ENCODE measurements around the gene NUDT15.
A peak's percentile ranks its signal among the peaks of the same experiment; 100 is the strongest.
"Not testable (repeated sequence)": the region's sequence is repeated elsewhere in the genome, so short reads cannot be mapped to it uniquely, and the experiment has no call there.

Gene NUDT15

DNA sequence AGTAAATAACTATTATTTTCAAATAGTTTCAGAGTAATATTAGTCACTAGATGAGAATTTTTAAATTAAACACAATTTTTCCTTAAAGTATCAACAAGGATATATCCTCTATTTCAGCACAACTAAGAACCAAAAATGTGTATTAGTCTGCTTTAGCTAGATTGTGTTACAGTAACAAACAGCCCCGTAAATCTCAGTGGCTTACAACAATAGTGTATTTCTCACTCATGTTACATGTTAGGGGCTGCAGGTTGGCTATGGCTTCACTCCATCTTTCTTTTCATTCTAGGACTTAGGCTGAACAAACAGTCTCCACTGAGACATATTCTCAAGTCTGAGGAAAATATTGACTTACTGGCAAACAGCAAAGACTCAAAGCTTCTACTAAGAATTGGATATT, 24.9 kb upstream of the NUDT15 start:
- Mint-ChIP-seq H3K27me3 (ENCODE audit: low read depth) (no peaks in the 10 kb centered on the region), H3K4me3 (no peak overlapping the region), H3K36me3 (ENCODE audit: low read depth) (peaks cover 5% of the 10 kb centered on the region), H3K9me3 (no peaks in the 10 kb centered on the region), H3K27ac (no peak overlapping the region), H3K4me1 (ENCODE audit: low read depth) (peaks cover 1% of the 10 kb centered on the region)
- no peak for DNase-seq (ENCODE audit: low spot score)

DNA sequence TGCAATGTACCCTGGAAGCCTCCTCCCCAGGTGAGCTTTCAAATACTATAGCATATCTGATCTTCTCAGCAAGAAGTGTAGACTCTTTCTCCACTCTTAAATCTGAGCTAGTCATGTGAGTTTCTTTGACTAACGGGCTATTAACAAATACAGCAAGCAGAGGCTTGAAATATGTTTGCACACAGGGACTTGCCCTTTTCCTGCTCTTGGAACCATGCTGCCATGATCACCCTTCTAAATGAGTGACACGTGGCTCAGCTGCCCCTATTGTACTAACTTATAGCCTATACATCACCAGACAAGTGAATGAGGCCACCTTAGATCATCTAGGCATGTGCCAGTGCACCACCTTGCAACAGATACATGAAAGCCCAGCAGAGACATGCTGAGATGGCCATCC, 23.2 kb upstream of the NUDT15 start:
- no peak for DNase-seq (ENCODE audit: low spot score)
- H3K27me3 Mint-ChIP-seq (ENCODE audit: low read depth): no peaks in the 10 kb centered on the region
- H3K27ac Mint-ChIP-seq: no peak overlapping the region
- H3K9me3 Mint-ChIP-seq: peaks cover 3% of the 10 kb centered on the region
- H3K36me3 Mint-ChIP-seq (ENCODE audit: low read depth): peaks cover 5% of the 10 kb centered on the region
- H3K4me3 Mint-ChIP-seq: no peak overlapping the region
- H3K4me1 Mint-ChIP-seq (ENCODE audit: low read depth): peaks cover 1% of the 10 kb centered on the region

DNA sequence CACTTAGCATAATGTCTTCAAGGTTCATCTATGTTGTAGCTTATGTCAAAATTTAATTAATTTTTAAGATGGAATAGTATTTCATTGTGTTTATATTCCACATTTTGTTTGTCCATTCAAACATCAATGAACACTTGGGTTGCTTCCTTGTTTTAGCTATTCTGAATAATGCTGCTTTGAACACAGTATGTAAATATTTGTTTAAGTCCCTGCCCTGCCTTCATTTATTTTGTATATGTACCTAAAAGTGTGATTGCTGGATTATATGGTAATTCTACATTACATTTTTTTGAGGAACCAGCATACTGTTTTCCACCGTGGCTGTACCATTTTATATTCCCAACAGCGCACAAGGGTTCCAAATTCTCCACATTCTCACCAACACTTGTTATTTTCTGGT, 18.9 kb upstream of the NUDT15 start:
- no peak for DNase-seq (ENCODE audit: low spot score)
- Mint-ChIP-seq H3K27ac (no peak overlapping the region), H3K4me3 (no peak overlapping the region), H3K36me3 (ENCODE audit: low read depth) (peaks cover 2% of the 10 kb centered on the region), H3K27me3 (ENCODE audit: low read depth) (no peaks in the 10 kb centered on the region), H3K9me3 (peaks cover 11% of the 10 kb centered on the region), H3K4me1 (ENCODE audit: low read depth) (no peaks in the 10 kb centered on the region)

DNA sequence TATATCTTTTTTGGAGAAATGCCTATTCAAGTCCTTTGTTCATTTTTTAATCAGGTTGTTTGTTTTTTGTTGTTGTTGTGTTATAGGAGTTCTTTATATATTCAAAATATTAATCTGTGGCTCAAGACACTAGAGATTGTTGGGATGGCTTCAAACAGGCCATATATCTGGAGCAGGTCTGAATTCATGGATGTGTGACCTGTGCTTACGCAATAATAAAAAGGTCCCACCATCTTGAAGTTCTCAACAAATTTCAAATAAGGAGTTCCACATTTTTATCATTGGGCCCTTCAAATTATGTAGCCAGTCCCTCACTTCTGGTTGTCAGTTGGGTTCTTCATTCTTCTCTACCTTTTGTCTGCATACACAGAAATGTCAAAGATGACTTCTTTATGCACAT, 17.7 kb upstream of the NUDT15 start:
- Mint-ChIP-seq H3K27ac (no peak overlapping the region), H3K36me3 (ENCODE audit: low read depth) (peaks cover 2% of the 10 kb centered on the region), H3K4me3 (no peak overlapping the region), H3K9me3 (peaks cover 16% of the 10 kb centered on the region), H3K27me3 (ENCODE audit: low read depth) (no peaks in the 10 kb centered on the region), H3K4me1 (ENCODE audit: low read depth) (no peaks in the 10 kb centered on the region)
- no peak for DNase-seq (ENCODE audit: low spot score)

DNA sequence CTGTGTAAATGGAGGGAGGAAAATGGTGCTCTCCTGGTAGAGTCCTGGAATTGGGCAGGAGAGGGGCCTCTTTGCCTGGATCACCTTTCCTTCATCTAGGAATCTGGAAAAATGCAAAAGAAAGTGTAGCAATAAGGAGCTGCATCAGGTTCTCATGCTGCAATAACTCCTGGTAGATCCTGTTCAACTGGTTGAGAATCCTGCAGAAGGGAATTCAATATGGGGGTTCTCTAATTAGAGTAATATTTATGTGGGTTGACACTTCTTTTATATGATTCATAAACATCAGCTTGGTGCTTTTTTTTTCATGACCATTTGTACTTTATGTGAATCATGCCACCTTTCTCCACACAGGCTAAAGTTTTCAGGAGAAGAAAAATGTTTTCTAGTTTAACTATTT, 9.5 kb upstream of the NUDT15 start:
- H3K4me1 Mint-ChIP-seq (ENCODE audit: low read depth): no peaks in the 10 kb centered on the region
- H3K9me3 Mint-ChIP-seq: peaks cover 44% of the 10 kb centered on the region
- H3K4me3 Mint-ChIP-seq: no peak overlapping the region
- H3K27ac Mint-ChIP-seq: no peak overlapping the region
- H3K36me3 Mint-ChIP-seq (ENCODE audit: low read depth): peaks cover 41% of the 10 kb centered on the region
- DNase-seq (ENCODE audit: low spot score): no peak
- no peaks in the 10 kb centered on the region for H3K27me3 Mint-ChIP-seq (ENCODE audit: low read depth)

DNA sequence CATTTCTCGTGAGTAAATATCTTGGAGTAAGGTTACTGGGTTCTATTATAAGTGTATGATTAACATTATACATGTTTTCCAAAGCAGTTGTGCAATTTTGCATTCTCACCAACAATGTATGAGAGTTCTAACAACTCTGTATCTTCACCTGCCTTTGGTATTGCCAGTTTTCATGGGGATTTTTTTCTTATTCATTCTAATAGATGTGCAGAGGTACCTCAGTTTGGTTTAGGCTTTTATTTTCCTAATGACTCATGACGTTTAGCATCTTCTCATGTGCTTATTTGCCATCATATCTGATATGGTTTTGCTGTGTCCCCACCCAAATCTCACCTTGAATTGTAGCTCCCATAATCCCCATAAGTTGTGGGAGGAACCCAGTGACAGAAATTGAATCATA, 7.7 kb upstream of the NUDT15 start:
- no peak for DNase-seq (ENCODE audit: low spot score)
- Mint-ChIP-seq H3K9me3 (peaks cover 33% of the 10 kb centered on the region), H3K27me3 (ENCODE audit: low read depth) (no peaks in the 10 kb centered on the region), H3K4me3 (no peak overlapping the region), H3K27ac (no peak overlapping the region), H3K36me3 (ENCODE audit: low read depth) (peaks cover 52% of the 10 kb centered on the region), H3K4me1 (ENCODE audit: low read depth) (peaks cover 2% of the 10 kb centered on the region)

DNA sequence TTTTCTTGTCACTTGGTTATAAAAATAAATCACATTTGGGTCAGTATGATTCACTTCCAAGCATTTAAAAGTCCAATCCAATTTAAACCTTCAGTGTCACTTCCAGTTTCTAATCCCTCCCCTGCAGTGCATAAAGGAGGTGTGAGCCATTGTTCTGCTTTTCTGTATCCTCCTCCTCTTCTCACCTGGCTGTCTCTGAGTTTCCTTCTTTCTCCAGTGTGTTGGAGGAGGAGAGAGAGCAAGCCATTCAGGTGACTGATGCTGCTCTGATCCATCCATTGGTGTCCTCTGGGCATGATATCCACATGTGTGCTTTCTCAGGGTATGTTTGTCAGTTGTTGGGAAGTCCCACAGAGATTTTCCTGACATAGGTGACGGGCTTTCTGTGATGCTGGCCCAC, 1.2 kb downstream of the NUDT15 start:
- H3K9me3 Mint-ChIP-seq: no peaks in the 10 kb centered on the region
- peaks cover 52% of the 10 kb centered on the region for H3K36me3 Mint-ChIP-seq (ENCODE audit: low read depth)
- no peaks in the 10 kb centered on the region for H3K27me3 Mint-ChIP-seq (ENCODE audit: low read depth)
- H3K4me3 Mint-ChIP-seq: peak overlapping the region; percentile 97
- H3K27ac Mint-ChIP-seq: peak overlapping the region; percentile 78
- DNase-seq (ENCODE audit: low spot score): no peak
- peaks cover 39% of the 10 kb centered on the region for H3K4me1 Mint-ChIP-seq (ENCODE audit: low read depth)

DNA sequence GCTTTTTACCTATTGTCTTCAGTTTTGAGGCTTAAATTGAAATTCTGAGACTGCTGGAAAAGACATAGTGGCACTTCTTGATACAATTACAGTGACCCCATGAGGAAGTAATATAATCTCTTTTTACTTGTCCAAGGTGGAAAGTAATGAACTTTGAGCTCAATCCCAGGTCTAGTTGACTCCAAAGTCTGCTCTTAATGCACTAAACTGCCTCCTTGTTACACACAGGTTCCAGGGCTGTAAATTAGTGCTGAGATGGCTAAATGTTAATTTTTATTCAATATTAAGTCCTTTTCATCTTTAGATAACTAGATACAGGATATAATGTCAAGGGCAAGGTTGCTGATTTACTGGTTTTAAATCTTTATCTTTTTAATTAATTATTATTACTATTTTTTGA, 2.5 kb downstream of the NUDT15 start:
- Mint-ChIP-seq H3K36me3 (ENCODE audit: low read depth) (peaks cover 45% of the 10 kb centered on the region), H3K27ac (peak overlapping the region; percentile 45), H3K4me1 (ENCODE audit: low read depth) (peaks cover 48% of the 10 kb centered on the region), H3K4me3 (peak overlapping the region; percentile 29), H3K9me3 (no peaks in the 10 kb centered on the region), H3K27me3 (ENCODE audit: low read depth) (no peaks in the 10 kb centered on the region)
- no peak for DNase-seq (ENCODE audit: low spot score)

DNA sequence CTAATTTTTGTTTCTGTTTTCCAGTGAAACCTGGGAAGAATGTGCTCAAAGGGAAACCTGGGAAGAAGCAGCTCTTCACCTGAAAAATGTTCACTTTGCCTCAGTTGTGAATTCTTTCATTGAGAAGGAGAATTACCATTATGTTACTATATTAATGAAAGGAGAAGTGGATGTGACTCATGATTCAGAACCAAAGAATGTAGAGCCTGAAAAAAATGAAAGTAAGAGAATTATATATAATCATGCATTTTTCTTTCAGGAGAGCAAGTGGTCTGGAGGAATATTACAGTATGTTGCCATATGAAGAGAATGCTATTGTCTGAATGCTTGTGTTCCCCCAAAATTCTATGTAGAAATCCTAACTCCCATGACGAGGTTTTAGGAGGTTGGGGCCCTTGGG, 3.4 kb downstream of the NUDT15 start:
- H3K27me3 Mint-ChIP-seq (ENCODE audit: low read depth): no peaks in the 10 kb centered on the region
- H3K4me3 Mint-ChIP-seq: no peak overlapping the region
- H3K9me3 Mint-ChIP-seq: no peaks in the 10 kb centered on the region
- H3K27ac Mint-ChIP-seq: no peak overlapping the region
- peaks cover 47% of the 10 kb centered on the region for H3K36me3 Mint-ChIP-seq (ENCODE audit: low read depth)
- peaks cover 48% of the 10 kb centered on the region for H3K4me1 Mint-ChIP-seq (ENCODE audit: low read depth)
- no peak for DNase-seq (ENCODE audit: low spot score)

DNA sequence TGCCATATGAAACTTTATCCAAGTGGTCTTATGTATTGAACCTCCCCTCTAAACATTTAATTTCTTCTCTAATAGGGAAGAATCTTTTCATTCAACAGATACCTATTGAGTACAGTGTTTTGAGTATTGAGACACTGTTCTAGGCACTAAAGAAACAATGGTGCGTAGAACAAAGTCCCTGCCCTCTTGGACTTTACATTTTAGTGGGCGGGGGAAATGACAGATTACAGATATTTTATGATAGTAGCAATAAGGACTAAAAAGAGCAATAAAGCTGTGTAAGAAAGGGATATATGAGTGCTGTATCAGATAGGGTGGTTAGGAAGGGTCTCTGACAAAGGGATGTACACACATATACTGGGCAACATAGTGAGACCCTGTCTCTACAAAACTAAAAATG, 5.4 kb downstream of the NUDT15 start:
- H3K36me3 Mint-ChIP-seq (ENCODE audit: low read depth): peaks cover 47% of the 10 kb centered on the region
- H3K27ac Mint-ChIP-seq: peak overlapping the region; percentile 60
- no peak for DNase-seq (ENCODE audit: low spot score)
- H3K9me3 Mint-ChIP-seq: no peaks in the 10 kb centered on the region
- H3K4me3 Mint-ChIP-seq: no peak overlapping the region
- peaks cover 38% of the 10 kb centered on the region for H3K4me1 Mint-ChIP-seq (ENCODE audit: low read depth)
- H3K27me3 Mint-ChIP-seq (ENCODE audit: low read depth): no peaks in the 10 kb centered on the region

DNA sequence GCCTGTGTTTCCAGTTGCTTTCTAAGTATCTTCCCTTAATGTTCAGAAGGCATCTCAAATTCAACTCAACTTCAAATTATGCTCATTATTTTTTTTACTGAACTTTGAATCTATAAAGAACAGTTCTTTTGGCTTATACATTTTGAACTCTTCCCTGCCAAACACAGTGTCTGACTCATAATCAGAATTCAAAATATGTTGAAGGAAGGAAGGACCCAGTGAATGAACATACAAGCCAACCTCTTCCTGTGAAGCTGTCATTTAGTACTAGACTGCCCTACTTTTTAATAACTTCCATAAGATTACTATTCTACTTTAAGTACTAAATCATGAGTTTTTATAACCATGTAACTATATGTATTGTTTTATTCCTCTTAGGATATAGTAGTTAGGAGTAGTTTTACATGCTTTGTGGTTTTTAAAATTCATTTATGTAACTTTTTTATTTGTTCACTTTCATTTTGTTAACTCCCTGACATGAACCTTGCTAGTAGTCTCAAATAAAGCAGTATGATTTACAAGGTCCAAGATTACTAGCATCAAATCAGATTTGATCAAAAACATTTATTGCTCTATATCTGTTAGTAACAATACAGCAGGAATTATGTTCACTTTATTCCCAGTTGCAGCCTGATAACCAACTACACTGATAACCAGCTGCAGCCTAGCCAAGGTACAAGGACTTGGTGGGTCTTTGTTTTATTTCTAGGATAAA, 6.4 kb downstream of the NUDT15 start:
- peaks cover 48% of the 10 kb centered on the region for H3K36me3 Mint-ChIP-seq (ENCODE audit: low read depth)
- H3K27me3 Mint-ChIP-seq (ENCODE audit: low read depth): no peaks in the 10 kb centered on the region
- DNase-seq (ENCODE audit: low spot score): no peak
- peak overlapping the region; percentile 79 for H3K27ac Mint-ChIP-seq
- H3K4me1 Mint-ChIP-seq (ENCODE audit: low read depth): peaks cover 32% of the 10 kb centered on the region
- H3K9me3 Mint-ChIP-seq: no peaks in the 10 kb centered on the region
- peak overlapping the region; percentile 73 for H3K4me3 Mint-ChIP-seq

DNA sequence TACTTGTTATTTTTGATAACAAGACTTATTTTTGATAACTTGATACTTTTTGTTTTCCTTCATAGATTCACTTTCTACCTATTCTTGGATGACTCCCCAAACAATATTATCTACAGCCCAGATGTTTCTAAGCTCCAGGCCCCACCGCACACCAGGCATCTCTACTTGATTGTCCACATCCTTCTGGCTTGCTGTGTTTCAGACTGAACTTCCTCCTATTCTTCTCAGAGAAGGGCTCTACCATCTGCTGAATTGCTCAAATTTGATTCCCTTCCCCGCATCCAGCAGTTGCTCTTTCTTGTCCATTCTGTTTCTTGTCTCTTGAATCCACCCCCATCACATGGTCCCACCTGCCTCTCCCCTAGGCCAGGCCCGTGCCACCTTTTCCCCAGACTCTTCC, 13.0 kb downstream of the NUDT15 start:
- no peak for DNase-seq (ENCODE audit: low spot score)
- Mint-ChIP-seq H3K27me3 (ENCODE audit: low read depth) (no peaks in the 10 kb centered on the region), H3K36me3 (ENCODE audit: low read depth) (peaks cover 37% of the 10 kb centered on the region), H3K4me1 (ENCODE audit: low read depth) (no peaks in the 10 kb centered on the region), H3K27ac (peak overlapping the region; percentile 4), H3K9me3 (no peaks in the 10 kb centered on the region), H3K4me3 (no peak overlapping the region)

DNA sequence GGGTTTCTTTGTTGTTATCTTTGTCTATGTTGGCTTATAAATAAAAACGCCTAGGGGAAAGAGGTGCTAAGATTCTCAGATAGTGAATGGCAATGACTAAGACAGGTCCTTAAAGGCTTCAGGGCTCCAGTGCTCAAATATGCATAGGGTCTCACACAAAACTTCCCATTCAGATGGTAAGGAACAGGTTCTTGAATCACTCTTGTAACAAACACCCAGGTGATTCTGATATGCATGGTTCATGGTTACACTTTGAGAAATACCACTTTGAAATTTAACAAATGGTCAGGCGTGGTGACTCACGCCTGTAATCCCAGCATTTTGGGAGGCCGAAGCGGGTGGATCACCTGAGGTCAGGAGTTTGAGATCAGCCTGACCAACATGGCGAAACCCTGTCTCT, 17.1 kb downstream of the NUDT15 start:
- no peak overlapping the region for H3K4me3 Mint-ChIP-seq
- no peaks in the 10 kb centered on the region for H3K9me3 Mint-ChIP-seq
- no peak for DNase-seq (ENCODE audit: low spot score)
- no peak overlapping the region for H3K27ac Mint-ChIP-seq
- peaks cover 19% of the 10 kb centered on the region for H3K36me3 Mint-ChIP-seq (ENCODE audit: low read depth)
- H3K4me1 Mint-ChIP-seq (ENCODE audit: low read depth): no peaks in the 10 kb centered on the region
- no peaks in the 10 kb centered on the region for H3K27me3 Mint-ChIP-seq (ENCODE audit: low read depth)

DNA sequence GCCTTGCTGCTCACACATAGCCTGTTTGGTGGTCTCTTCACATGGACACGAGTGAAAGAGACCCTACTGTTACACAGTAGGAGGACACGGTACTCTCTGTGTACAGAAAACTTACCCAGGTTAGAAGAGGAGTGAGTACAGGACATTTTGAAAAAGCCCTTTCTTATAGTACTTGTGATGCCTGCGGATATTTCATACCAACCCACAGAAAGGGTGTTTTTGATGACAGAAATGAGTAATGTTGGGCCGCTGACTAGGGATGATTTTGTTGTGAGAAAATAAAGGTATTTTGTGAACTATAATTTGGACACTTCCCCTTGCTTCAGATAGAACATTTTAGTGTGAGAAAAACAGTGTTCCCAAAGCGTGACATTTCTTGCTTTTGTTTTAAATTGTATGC, 18.2 kb downstream of the NUDT15 start:
- no peak for DNase-seq (ENCODE audit: low spot score)
- no peak overlapping the region for H3K4me3 Mint-ChIP-seq
- H3K36me3 Mint-ChIP-seq (ENCODE audit: low read depth): peaks cover 19% of the 10 kb centered on the region
- no peaks in the 10 kb centered on the region for H3K27me3 Mint-ChIP-seq (ENCODE audit: low read depth)
- no peaks in the 10 kb centered on the region for H3K4me1 Mint-ChIP-seq (ENCODE audit: low read depth)
- no peaks in the 10 kb centered on the region for H3K9me3 Mint-ChIP-seq
- no peak overlapping the region for H3K27ac Mint-ChIP-seq

DNA sequence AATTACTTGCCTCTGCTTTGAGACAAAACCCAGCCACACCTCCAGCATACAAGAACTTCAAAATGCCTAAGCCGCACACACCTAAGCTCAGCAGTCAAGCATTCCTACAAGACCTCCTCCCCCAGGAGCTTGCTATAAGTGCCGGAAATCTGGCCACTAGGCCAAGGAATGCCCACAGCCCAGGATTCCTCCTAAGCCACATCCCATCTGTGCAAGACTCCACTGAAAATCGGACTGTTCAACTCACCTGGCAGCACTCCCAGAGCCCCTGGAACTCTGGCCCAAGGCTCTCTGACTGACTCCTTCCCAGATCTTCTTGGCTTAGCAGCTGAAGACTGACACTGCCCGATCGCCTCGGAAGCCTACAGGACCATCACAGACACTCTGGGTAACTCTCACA, 21.0 kb downstream of the NUDT15 start:
- not testable (repeated sequence) for H3K27ac Mint-ChIP-seq; DNase-seq (ENCODE audit: low spot score); H3K36me3 Mint-ChIP-seq (ENCODE audit: low read depth)

More for the DNA sequence above, 21.0 kb downstream of the NUDT15 start:
- not testable (repeated sequence) for H3K4me1 Mint-ChIP-seq (ENCODE audit: low read depth); H3K9me3 Mint-ChIP-seq; H3K4me3 Mint-ChIP-seq; H3K27me3 Mint-ChIP-seq (ENCODE audit: low read depth)

All from T-helper 2 cell treated with Interferon-gamma antibody and Interleukin-4, amounts not matched to agents 5 μg/mL and 100 μg/mL, for 36 hours (primary cell).